Cardiac muscle cell (in vitro differentiated cells and primary cell): Measurements from ENCODE around the gene TMEM163. TPM values are rescaled to one million over a fixed set of nuclear protein-coding genes. Genes with fewer than 3 reads are reported as not detected.

Source experiments
- DNase-seq, 2 donors: peaks; one replicate each; pipeline versions ENCODE4 v3.0.0 to v3.0.0-alpha.2; 2010 to 2017; ENCODE audit warnings: low read depth in 1 of 2, low spot score in 1 of 2
- H3K27ac ChIP-seq: fragments of 200-600 bp; sonication (generic); 2 replicates; pipeline ENCODE4 v1.5.1; 2016
- H3K27me3 ChIP-seq: fragments of 200-600 bp; sonication (generic); 2 replicates; pipeline ENCODE4 v1.6.0; 2016; ENCODE audit warnings: control low read depth
- H3K36me3 ChIP-seq: fragments of 200-600 bp; sonication (generic); 2 replicates; pipeline ENCODE4 v1.5.1; 2016; ENCODE audit warnings: control low read depth
- H3K4me1 ChIP-seq: fragments of 200-600 bp; sonication (generic); 2 replicates; pipeline ENCODE4 v1.8.1; 2017; ENCODE audit warnings: low read depth, mild to moderate bottlenecking, mixed run types
- H3K4me3 ChIP-seq: fragments of 200-600 bp; sonication (generic); 2 replicates; pipeline ENCODE4 v1.5.1; 2016; ENCODE audit warnings: mild to moderate bottlenecking
- H3K9me3 ChIP-seq: fragments of 200-600 bp; sonication (generic); 2 replicates; pipeline ENCODE4 v1.5.1; 2017; ENCODE audit warnings: low read depth, mild to moderate bottlenecking, control low read depth
- polyA plus RNA-seq: library from polyadenylated mRNA; unstranded; fragments of >200 nt; fragmentation: Nextera tagmentation; extraction: Ambion mirVana; gene quantifications from 2 replicates; pipeline ENCODE4 v1.2.1, GENCODE V29; 2016
- total RNA-seq: library from RNA; depleted of rRNA; stranded (reverse); fragments of >200 nt; gene quantifications from 2 replicates; pipeline ENCODE4 v1.2.3, GENCODE V29; 2016
- TF ChIP-seq, protein P1 (sequence below): IDR thresholded peaks from 2 replicates; pipeline ENCODE4 v1.5.1; 2012; ENCODE audit warnings: low read depth, mild to moderate bottlenecking, low read length

The TMEM163 gene
- total and polyA plus RNA-seq, 2 experiments from 2014 or later, result 45.8 to 58.1 TPM

DNA sequence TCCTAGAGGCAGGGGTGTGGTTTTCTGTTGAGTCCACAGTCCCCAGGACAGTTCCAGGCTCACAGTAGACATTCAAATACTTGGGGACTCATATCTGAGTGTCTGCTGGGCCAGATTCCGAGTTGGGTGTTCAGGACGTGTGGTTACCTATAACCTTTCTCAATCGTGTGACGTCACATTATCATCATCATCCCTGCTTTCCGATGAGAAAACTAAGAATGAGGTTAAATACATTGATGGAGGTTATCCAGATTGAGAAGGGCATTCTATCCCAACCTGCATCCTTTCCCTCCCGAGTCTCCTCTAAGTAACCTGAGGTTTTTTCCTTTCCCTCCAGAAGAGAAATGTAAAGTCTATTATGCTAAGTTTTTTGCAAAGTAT, 260.3 kb downstream of the TMEM163 start:
- Histone ChIP-seq H3K9me3 (no peaks in the 10 kb centered on the region), H3K4me3 (no peak overlapping the region), H3K27ac (no peak overlapping the region), H3K4me1 (peaks cover 15% of the 10 kb centered on the region), H3K27me3 (no peaks in the 10 kb centered on the region), H3K36me3 (peaks cover 10% of the 10 kb centered on the region)
- TF ChIP-seq, protein P1, sequence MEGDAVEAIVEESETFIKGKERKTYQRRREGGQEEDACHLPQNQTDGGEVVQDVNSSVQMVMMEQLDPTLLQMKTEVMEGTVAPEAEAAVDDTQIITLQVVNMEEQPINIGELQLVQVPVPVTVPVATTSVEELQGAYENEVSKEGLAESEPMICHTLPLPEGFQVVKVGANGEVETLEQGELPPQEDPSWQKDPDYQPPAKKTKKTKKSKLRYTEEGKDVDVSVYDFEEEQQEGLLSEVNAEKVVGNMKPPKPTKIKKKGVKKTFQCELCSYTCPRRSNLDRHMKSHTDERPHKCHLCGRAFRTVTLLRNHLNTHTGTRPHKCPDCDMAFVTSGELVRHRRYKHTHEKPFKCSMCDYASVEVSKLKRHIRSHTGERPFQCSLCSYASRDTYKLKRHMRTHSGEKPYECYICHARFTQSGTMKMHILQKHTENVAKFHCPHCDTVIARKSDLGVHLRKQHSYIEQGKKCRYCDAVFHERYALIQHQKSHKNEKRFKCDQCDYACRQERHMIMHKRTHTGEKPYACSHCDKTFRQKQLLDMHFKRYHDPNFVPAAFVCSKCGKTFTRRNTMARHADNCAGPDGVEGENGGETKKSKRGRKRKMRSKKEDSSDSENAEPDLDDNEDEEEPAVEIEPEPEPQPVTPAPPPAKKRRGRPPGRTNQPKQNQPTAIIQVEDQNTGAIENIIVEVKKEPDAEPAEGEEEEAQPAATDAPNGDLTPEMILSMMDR, result no peak
- DNase-seq, result no peak

DNA sequence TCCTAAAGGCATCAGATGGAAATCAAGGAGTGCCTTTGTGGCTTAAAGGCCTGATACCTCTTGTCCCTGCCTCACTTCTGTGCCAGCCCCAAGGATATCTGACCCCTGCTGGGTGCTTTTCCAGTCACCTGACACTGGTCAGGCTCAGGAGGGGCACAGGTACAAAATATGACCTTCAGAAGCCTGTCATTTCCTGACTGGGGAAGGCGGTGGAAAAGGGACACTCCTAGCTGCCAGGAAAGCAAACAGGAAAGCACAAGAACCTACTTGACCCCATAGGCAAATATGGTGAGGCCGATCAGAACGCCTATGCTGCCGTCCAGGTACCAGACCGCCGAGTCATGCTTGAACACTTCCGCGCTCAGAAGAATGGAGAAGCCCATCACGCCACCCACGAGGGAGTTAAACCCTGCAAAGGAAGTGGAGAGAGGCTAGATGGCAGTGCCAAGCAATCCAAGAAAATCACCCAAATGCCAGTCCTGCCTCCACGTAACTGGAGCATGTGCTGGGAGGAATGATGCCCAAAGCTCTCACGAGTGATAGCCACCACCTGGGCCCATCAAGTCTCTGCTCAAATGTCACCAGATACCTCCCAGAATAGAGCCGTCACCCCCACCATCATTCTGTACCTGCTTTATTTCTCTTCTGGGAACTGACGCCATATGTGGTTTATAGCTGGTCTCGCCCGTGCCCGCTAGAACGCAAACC, 260.9 kb downstream of the TMEM163 start:
- no peaks in the 10 kb centered on the region for H3K27me3 ChIP-seq
- TF ChIP-seq, protein P1, result no peak
- H3K4me1 ChIP-seq, result peaks cover 14% of the 10 kb centered on the region
- peaks cover 10% of the 10 kb centered on the region for H3K36me3 ChIP-seq
- no peak overlapping the region for H3K4me3 ChIP-seq
- no peaks in the 10 kb centered on the region for H3K9me3 ChIP-seq
- no peak overlapping the region for H3K27ac ChIP-seq
- no peak for DNase-seq

DNA sequence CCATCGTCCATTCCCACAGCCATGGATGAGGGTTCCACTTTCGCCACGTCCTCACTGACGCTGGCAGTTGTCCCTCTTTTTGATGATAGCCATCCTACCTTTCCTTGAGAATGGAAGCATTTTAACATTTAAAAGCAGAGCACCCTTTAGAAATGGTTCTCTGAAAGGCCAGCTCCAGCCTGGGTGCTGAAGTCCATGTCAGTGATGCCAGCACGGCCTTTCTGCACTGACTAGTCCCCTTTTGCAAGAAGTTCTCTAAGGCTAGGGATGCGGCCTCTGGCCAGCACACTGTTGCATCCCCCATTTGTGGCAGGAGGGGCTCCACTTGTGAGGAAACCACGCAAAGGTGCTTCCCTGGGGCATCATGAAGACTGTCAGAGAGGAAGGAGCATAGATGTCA, 261.4 kb downstream of the TMEM163 start:
- no peak for DNase-seq
- peaks cover 10% of the 10 kb centered on the region for H3K4me1 ChIP-seq
- H3K27ac ChIP-seq, result no peak overlapping the region

DNA sequence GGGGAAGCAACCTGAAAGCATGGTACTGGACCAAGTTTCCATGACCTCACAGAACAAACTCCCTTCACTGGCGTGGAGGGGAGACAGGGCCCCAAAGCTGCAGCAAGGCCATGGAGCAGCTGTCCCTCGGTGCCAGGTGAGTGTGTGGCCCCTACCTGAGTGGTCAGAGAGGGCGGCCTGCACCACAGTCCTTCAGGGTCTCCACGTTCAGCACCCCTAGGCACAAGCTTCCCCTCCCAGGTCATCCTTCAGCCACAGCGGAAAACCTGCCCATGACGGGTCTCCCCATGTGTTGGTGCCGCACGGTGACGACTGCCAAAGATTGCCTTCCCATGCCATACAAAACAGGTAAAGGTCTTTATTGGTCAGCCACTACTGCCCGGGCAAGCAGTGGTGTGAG, 263.4 kb downstream of the TMEM163 start:
- no peaks in the 10 kb centered on the region for H3K27me3 ChIP-seq
- H3K27ac ChIP-seq, result no peak overlapping the region
- H3K4me3 ChIP-seq, result no peak overlapping the region
- DNase-seq, result no peak
- TF ChIP-seq, protein P1, result no peak
- H3K9me3 ChIP-seq, result no peaks in the 10 kb centered on the region
- H3K4me1 ChIP-seq, result no peaks in the 10 kb centered on the region
- H3K36me3 ChIP-seq, result peaks cover 10% of the 10 kb centered on the region

More for the DNA sequence above, 261.4 kb downstream of the TMEM163 start:
- Histone ChIP-seq H3K9me3 (no peaks in the 10 kb centered on the region), H3K27me3 (no peaks in the 10 kb centered on the region), H3K36me3 (peaks cover 10% of the 10 kb centered on the region), H3K4me3 (no peak overlapping the region)
- TF ChIP-seq, protein P1, result no peak

DNA sequence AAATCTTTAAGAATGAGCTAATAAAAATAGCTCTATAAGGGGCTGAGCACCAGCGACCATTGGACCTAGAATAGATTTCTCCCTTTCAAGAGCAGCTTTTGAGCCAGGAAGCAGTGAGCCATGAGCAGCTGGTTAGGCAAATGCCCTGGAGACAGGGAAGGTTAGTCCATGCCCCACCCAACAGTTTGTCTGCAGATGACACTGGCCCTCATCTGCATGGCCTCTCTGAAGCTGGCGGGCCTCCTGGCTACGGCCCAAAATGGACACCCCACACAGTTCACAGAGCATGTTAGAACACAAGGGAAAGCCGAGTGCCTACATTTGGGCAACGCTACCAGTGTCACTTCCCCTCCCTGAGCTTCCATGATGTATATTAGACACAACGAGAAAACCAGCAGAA, 263.9 kb downstream of the TMEM163 start:
- no peaks in the 10 kb centered on the region for H3K27me3 ChIP-seq
- no peak for DNase-seq
- TF ChIP-seq, protein P1, result no peak
- H3K27ac ChIP-seq, result peak overlapping the region; percentile 6
- peaks cover 10% of the 10 kb centered on the region for H3K36me3 ChIP-seq
- H3K9me3 ChIP-seq, result no peaks in the 10 kb centered on the region
- H3K4me1 ChIP-seq, result no peaks in the 10 kb centered on the region
- H3K4me3 ChIP-seq, result no peak overlapping the region
